Naive thymus-derived CD4-positive, alpha-beta T cell (primary cell): ENCODE measurements around the gene CHPF. TPM values are rescaled to one million over a fixed set of nuclear protein-coding genes. Genes with fewer than 3 reads are reported as not detected.

ENCODE experiments used
- ATAC-seq: fragments of 150-1000 bp; cut with Tn5 transposase; 2 replicates; pipeline ENCODE4 v1.10.0; 2021; ENCODE audit warnings: mild to moderate bottlenecking, moderate library complexity
- CTCF ChIA-PET: fragments of 350-600 bp; sonication (Branson Sonifier 250); formaldehyde crosslinking; loops from one replicate; lab custom pipeline; 2021; ENCODE audit warnings: antibody characterized with exemption; lab: Charles Lee
- POLR2A ChIA-PET: fragments of 350-600 bp; sonication (Branson Sonifier 250); formaldehyde crosslinking; loops from one replicate; lab custom pipeline; 2021; ENCODE audit warnings: antibody characterized with exemption, inconsistent platforms; lab: Charles Lee
- DNase-seq, 9 donors: peaks; one replicate each; pipeline versions ENCODE4 v3.0.0 to v3.0.0-alpha.2; 2020 to 2022; ENCODE audit warnings: mixed read lengths in 1 of 9
- H3K27ac ChIP-seq: one replicate; pipeline ENCODE4 v1.7.0; 2013; ENCODE audit warnings: mild to moderate bottlenecking, low read depth, low read length, moderate library complexity
- H3K27me3 ChIP-seq, 2 donors: one replicate each; pipeline ENCODE4 v1.7.0; 2013; ENCODE audit warnings: low read length in 2 of 2, mild to moderate bottlenecking in 2 of 2, moderate library complexity in 2 of 2; ENCODE audit not compliant: control insufficient read depth in 2 of 2, insufficient read depth in 2 of 2
- H3K36me3 ChIP-seq, 3 experiments: 1 replicate in 2 of 3; 2 replicates in 1 of 3; pipeline ENCODE4 v1.7.0; 2013; ENCODE audit warnings: low read length in 3 of 3, mild to moderate bottlenecking in 3 of 3, moderate library complexity in 1 of 3; ENCODE audit not compliant: insufficient read depth in 3 of 3, control insufficient read depth in 2 of 3
- H3K4me1 ChIP-seq, 2 donors: one replicate each; pipeline ENCODE4 v1.7.0; 2013; ENCODE audit warnings: low read length in 2 of 2, mild to moderate bottlenecking in 2 of 2, moderate library complexity in 1 of 2; ENCODE audit not compliant: control insufficient read depth in 2 of 2, insufficient read depth in 2 of 2
- H3K4me3 ChIP-seq: 2 replicates; pipeline ENCODE4 v1.7.0; 2013; ENCODE audit warnings: mild to moderate bottlenecking, low read length
- H3K9me3 ChIP-seq, 3 experiments: 1 replicate in 2 of 3; 2 replicates in 1 of 3; pipeline ENCODE4 v1.7.0; 2013; ENCODE audit warnings: low read length in 3 of 3; ENCODE audit not compliant: control insufficient read depth in 2 of 3
- H3K27ac Mint-ChIP-seq, 9 donors: one replicate each; pipeline ENCODE4 v1.8.0; 2020 to 2022; ENCODE audit warnings: mixed read lengths in 9 of 9, mild to moderate bottlenecking in 8 of 9, moderate library complexity in 5 of 9, inconsistent platforms in 2 of 9
- H3K27me3 Mint-ChIP-seq, 5 donors: one replicate each; pipeline ENCODE4 v1.8.0; 2021 to 2022; ENCODE audit warnings: mixed read lengths in 5 of 5, mild to moderate bottlenecking in 1 of 5
- H3K36me3 Mint-ChIP-seq, 5 donors: one replicate each; pipeline ENCODE4 v1.8.0; 2020 to 2022; ENCODE audit warnings: mixed read lengths in 5 of 5, mild to moderate bottlenecking in 3 of 5, inconsistent platforms in 1 of 5
- H3K4me1 Mint-ChIP-seq, 7 donors: one replicate each; pipeline ENCODE4 v1.8.0; 2020 to 2022; ENCODE audit warnings: mixed read lengths in 7 of 7, mild to moderate bottlenecking in 3 of 7, inconsistent platforms in 1 of 7
- H3K4me3 Mint-ChIP-seq, 10 donors: one replicate each; pipeline ENCODE4 v1.8.0; 2020 to 2022; ENCODE audit warnings: mild to moderate bottlenecking in 10 of 10, mixed read lengths in 10 of 10, moderate library complexity in 6 of 10, inconsistent platforms in 2 of 10
- H3K9me3 Mint-ChIP-seq, 11 donors: one replicate each; pipeline ENCODE4 v1.8.0; 2020 to 2022; ENCODE audit warnings: mixed read lengths in 11 of 11, mild to moderate bottlenecking in 4 of 11, inconsistent platforms in 1 of 11, moderate library complexity in 1 of 11
- intact Hi-C, 2 donors: fragments of 100-400 bp; cut with micrococcal nuclease; formaldehyde crosslinking; loops; one replicate each; pipeline ENCODE4 v1.15.1; 2023
- polyA plus RNA-seq, 2 donors: library from polyadenylated mRNA; unstranded; fragments of 300-500 nt; fragmentation: Illumina TruSeq; gene quantifications; one replicate each; pipeline ENCODE4 v1.2.3, GENCODE V29; 2021
- total RNA-seq, 6 experiments: library from RNA in 5 of 6; stranded (reverse) in 5 of 6; gene quantifications; 1 replicate in 5 of 6; 2 replicates in 1 of 6; pipeline ENCODE4 v1.2.3 and lab custom pipeline; 2021 to 2026

Gene CHPF
- total and polyA plus RNA-seq, 7 experiments from 2014 or later = 4.1 to 15.3 (median 5.7) TPM

DNA sequence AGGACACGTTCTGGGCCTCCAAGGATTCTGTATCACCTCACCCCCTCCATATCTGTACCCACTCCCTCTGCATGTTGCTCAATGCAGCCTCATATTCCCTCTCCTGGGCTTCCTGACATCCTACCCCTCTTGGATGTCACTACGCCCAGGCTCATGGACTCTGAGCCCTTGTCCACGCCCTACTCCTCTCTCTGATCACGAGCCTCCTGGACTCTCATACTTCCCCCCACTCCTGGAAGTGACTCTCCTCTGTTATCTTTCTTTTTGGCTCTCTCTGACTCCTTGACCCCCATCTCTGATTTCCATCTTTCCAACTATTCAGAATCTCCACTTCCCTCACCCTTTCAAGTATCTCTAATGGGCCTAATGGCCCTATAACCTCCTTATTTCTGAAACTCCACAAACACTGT, 2.3 kb upstream of the CHPF start:
- Mint-ChIP-seq H3K36me3 (peaks cover 0 to 2% (median 0%) of the 10 kb centered on the region in 5 donors), H3K27me3 (peaks cover 0 to 31% (median 18%) of the 10 kb centered on the region in 5 donors), H3K27ac (no peak overlapping the region), H3K4me1 (peaks cover 20 to 30% (median 25%) of the 10 kb centered on the region in 7 donors), H3K4me3 (peak overlapping the region in 5 of 10 donors; percentile 15 to 39 (median 25)), H3K9me3 (peaks cover 0 to 3% (median 0%) of the 10 kb centered on the region in 11 donors)
- ATAC-seq = no peak
- Histone ChIP-seq H3K4me3 (no peak overlapping the region), H3K27me3 (no peaks in the 10 kb centered on the region), H3K4me1 (peaks cover 10 to 12% of the 10 kb centered on the region in 2 donors), H3K9me3 (no peaks in the 10 kb centered on the region), H3K36me3 (no peaks in the 10 kb centered on the region), H3K27ac (no peak overlapping the region)
- intact Hi-C loops = no loop called here
- DNase-seq = no peak
- POLR2A ChIA-PET = no interaction called here
- CTCF ChIA-PET = no interaction called here

DNA sequence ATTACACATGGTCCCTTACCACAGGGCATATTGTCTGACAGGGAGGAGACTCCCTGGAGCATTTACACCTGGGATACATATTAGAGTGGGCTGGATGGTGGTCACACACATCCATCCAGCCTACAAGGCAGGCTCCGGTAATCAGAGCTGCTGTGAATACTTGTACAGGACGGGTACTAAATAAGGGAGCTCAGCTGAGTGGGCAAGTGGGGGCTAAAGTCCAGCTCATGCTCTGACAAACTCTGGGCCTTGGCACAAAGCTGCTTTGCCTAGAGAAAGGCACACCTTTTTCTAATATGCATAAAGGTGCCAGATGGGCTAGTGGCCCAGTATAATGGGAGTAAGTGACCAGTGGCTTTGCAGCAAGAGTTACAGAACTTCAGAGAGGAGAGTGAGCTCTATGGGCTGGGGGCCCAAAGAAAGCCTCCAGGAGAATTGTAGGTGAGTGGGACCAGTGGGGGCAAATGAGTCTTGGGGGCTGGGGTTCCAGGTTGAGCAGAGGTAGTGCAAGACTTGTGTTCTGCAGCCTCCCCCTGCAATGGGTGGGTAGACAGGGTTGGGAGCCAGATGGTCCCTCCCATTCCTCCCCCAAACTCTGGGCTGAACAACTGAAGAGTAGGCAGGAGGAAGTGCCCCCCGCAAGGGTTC, 1.8 kb upstream of the CHPF start:
- Mint-ChIP-seq H3K27me3 (peaks cover 0 to 25% (median 13%) of the 10 kb centered on the region in 5 donors), H3K4me1 (peaks cover 18 to 30% (median 25%) of the 10 kb centered on the region in 7 donors), H3K36me3 (peaks cover 0 to 4% (median 0%) of the 10 kb centered on the region in 5 donors), H3K4me3 (peak overlapping the region in 5 of 10 donors; percentile 31 to 92 (median 89)), H3K9me3 (peaks cover 0 to 3% (median 0%) of the 10 kb centered on the region in 11 donors), H3K27ac (peak overlapping the region in 2 of 9 donors; percentile 76 to 78)
- Histone ChIP-seq H3K4me1 (peaks cover 10 to 12% of the 10 kb centered on the region in 2 donors), H3K9me3 (no peaks in the 10 kb centered on the region), H3K36me3 (no peaks in the 10 kb centered on the region), H3K27me3 (no peaks in the 10 kb centered on the region), H3K4me3 (no peak overlapping the region), H3K27ac (no peak overlapping the region)
- ATAC-seq (no peak), DNase-seq (no peak)
- ChIA-PET POLR2A (interaction anchor here (0.5 kb wide), 1 partner anchor 334 kb away, joined by 3 read pairs; no protein-coding TSS in a partner anchor), CTCF (interaction anchor here (1.8 to 6.2 kb wide), 2 partner anchors 49 to 98 kb away, joined by 5 to 47 read pairs; a partner anchor contains a TSS)
- intact Hi-C loops = no loop called here

- H3K27me3 ChIP-seq = no peaks in the 10 kb centered on the region
- ChIA-PET POLR2A (no interaction called here), CTCF (interaction anchor here (1.8 to 6.2 kb wide), 2 partner anchors 48 to 99 kb away, joined by 5 to 47 read pairs; a partner anchor contains a TSS)
- Mint-ChIP-seq H3K4me3 (peak overlapping the region; percentile 74 to 92 (median 87)), H3K27ac (peak overlapping the region in 8 of 9 donors; percentile 40 to 90 (median 74)), H3K4me1 (peaks cover 18 to 30% (median 25%) of the 10 kb centered on the region in 7 donors), H3K27me3 (peaks cover 0 to 21% (median 12%) of the 10 kb centered on the region in 5 donors), H3K9me3 (peaks cover 0 to 3% (median 0%) of the 10 kb centered on the region in 11 donors), H3K36me3 (peaks cover 0 to 4% (median 0%) of the 10 kb centered on the region in 5 donors)
- no peaks in the 10 kb centered on the region for H3K9me3 ChIP-seq
- ATAC-seq (no peak), DNase-seq (no peak)
- intact Hi-C loops = loop anchor here (1.0 to 5.0 kb wide), 9 partner anchors 252 to 1932 kb away; partner anchors contain the start of genes DNAJB2 (in 2 of the 2), CNOT9 (in 1 of the 2), CTDSP1 (in 1 of the 2) and NHEJ1 (in 1 of the 2)
- no peak overlapping the region for H3K27ac ChIP-seq
- H3K36me3 ChIP-seq = no peaks in the 10 kb centered on the region
- H3K4me3 ChIP-seq = no peak overlapping the region
- H3K4me1 ChIP-seq = peaks cover 10 to 12% of the 10 kb centered on the region in 2 donors
Measured at GRCh38 chr2:219544567-219544966, 958 bp upstream of the CHPF start.

DNA sequence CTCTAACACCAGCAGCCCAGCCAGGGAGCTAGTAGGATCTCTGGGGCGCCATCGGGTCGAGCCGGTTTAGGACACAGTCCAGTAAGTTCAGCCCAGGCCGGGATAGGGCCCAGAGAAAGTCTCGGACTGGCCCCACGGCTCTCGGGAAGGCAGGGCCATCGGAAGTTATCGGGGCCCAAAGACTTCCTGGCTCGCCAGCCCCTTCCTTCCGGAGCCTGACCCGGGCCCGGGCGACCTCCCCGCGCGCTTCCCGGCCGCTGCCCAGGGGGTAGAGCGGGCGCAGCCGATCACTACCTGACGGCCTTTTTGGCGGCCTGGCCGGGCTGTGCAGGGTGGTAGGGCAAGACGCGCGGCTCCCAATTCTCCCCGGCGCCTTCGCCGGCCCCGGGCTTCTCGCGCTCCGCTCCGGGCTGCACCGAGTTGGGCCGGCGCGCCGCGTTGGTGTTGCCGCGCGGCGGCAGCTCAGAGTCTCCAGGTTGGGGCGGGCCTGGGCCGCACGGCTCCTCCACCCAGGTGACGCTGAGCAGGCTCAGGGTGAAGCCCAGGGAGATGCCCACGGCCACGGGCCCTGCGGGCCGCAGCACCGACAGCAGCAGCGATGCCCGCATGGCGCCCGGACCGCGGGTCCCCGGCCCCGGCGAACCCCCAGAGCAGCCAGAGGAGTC, 546 bp downstream of the CHPF start:
- Histone ChIP-seq H3K27me3 (no peaks in the 10 kb centered on the region), H3K9me3 (no peaks in the 10 kb centered on the region), H3K4me3 (peak overlapping the region; percentile 51), H3K4me1 (peaks cover 10 to 12% of the 10 kb centered on the region in 2 donors), H3K36me3 (no peaks in the 10 kb centered on the region), H3K27ac (peak overlapping the region; percentile 78)
- peak; percentile 38 for ATAC-seq
- H3K36me3 Mint-ChIP-seq = peaks cover 0 to 4% (median 0%) of the 10 kb centered on the region in 5 donors
- peaks cover 0 to 3% (median 0%) of the 10 kb centered on the region in 11 donors for H3K9me3 Mint-ChIP-seq
- H3K4me3 Mint-ChIP-seq = peak overlapping the region; percentile 81 to 95 (median 86)
- peak overlapping the region; percentile 64 to 84 (median 75) for H3K27ac Mint-ChIP-seq
- peaks cover 0 to 18% (median 6%) of the 10 kb centered on the region in 5 donors for H3K27me3 Mint-ChIP-seq
- DNase-seq = no peak
- CTCF ChIA-PET = interaction anchor here (0.6 to 6.2 kb wide), 5 partner anchors 17 to 101 kb away, joined by 3 to 47 read pairs (median 5); partner anchors contain the start of gene STK11IP
- H3K4me1 Mint-ChIP-seq = peaks cover 18 to 30% (median 25%) of the 10 kb centered on the region in 7 donors
- POLR2A ChIA-PET = interaction anchor here (0.6 to 1.7 kb wide), 6 partner anchors 9 to 386 kb away, joined by 3 to 6 read pairs (median 3); partner anchors contain the start of genes DNAJB2, DNPEP and OBSL1
- intact Hi-C loops = loop anchor here (1.0 to 5.0 kb wide), 17 partner anchors 9 to 1931 kb away; partner anchors contain the start of genes CNPPD1 (in 2 of the 2), GMPPA (in 2 of the 2), STK11IP (in 2 of the 2) and AAMP (in 1 of the 2)

DNA sequence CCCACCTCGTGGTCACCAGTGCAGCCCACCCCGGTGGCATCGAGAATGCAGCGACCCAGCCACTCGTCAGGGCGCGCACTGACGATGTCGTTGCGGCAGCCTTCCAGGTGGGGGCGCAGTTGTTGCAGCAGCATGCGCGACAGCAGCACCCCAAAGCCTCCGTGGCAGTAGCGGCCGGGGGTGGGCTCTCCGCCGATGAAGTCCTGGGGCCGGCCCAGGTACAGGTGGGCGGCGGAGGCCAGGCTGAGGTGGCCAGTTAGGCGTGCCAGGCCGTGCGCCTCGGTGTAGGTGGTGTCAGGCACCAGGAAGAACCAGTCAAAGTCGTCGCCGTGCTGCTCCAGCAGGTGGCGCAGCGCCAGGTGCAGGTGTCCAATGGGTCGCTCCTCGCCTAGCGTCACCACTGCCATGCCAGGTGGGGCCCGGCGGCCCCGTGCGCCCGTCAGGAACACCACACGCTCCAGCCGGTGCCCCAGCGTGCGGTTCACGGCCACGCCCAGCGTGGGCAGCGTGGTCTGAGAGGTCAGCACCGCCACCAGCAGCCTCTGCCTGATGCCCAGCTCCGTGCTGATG, 1.9 kb downstream of the CHPF start:
- Mint-ChIP-seq H3K27ac (peak overlapping the region in 1 of 9 donors; percentile 49), H3K4me3 (peak overlapping the region; percentile 42 to 95 (median 83))
- CTCF ChIA-PET = interaction anchor here (0.6 to 6.2 kb wide), 20 partner anchors 9 to 365 kb away, joined by 3 to 47 read pairs (median 4); partner anchors contain the start of genes CNPPD1 and STK11IP

More for the DNA sequence above, 1.9 kb downstream of the CHPF start:
- H3K27me3 Mint-ChIP-seq = peaks cover 0 to 18% (median 6%) of the 10 kb centered on the region in 5 donors
- ATAC-seq (peak; percentile 61), DNase-seq (peak; percentile 78 to 91 (median 88))
- intact Hi-C loops = loop anchor here (1.0 to 5.0 kb wide), 18 partner anchors 19 to 1929 kb away; partner anchors contain the start of genes CNPPD1 (in 2 of the 2), AAMP (in 1 of the 2), ANKZF1 (in 1 of the 2) and ARPC2 (in 1 of the 2)
- no peak overlapping the region for H3K27ac ChIP-seq
- H3K4me1 Mint-ChIP-seq = peaks cover 18 to 30% (median 25%) of the 10 kb centered on the region in 7 donors
- H3K4me3 ChIP-seq = peak overlapping the region; percentile 51
- no peaks in the 10 kb centered on the region for H3K27me3 ChIP-seq
- no peaks in the 10 kb centered on the region for H3K9me3 ChIP-seq
- POLR2A ChIA-PET = interaction anchor here (0.6 to 1.6 kb wide), 2 partner anchors 10 to 43 kb away, joined by 3 to 4 read pairs; partner anchors contain the start of gene GMPPA
- peaks cover 0 to 4% (median 0%) of the 10 kb centered on the region in 5 donors for H3K36me3 Mint-ChIP-seq
- peaks cover 10 to 12% of the 10 kb centered on the region in 2 donors for H3K4me1 ChIP-seq
- peaks cover 0 to 3% (median 0%) of the 10 kb centered on the region in 11 donors for H3K9me3 Mint-ChIP-seq
- H3K36me3 ChIP-seq = no peaks in the 10 kb centered on the region
